GM12873 (cell line): ENCODE measurements around the gene FOXP1.

Experiments
- CTCF ChIP-seq: IDR thresholded peaks from 2 replicates; pipeline ENCODE4 v1.5.1; 2012; ENCODE audit warnings: low read depth, mild to moderate bottlenecking, moderate library complexity, low read length, control low read depth; ENCODE audit not compliant: insufficient read depth; ENCODE audit errors: missing control alignments

FOXP1 gene

GRCh38 chr3:71215351-71215750 lies 368.2 kb downstream of the FOXP1 start:
- TF ChIP-seq CTCF = no peak

- TF ChIP-seq CTCF = no peak
These were observed 368.7 kb downstream of the FOXP1 start for GRCh38 chr3:71214797-71215196.

DNA sequence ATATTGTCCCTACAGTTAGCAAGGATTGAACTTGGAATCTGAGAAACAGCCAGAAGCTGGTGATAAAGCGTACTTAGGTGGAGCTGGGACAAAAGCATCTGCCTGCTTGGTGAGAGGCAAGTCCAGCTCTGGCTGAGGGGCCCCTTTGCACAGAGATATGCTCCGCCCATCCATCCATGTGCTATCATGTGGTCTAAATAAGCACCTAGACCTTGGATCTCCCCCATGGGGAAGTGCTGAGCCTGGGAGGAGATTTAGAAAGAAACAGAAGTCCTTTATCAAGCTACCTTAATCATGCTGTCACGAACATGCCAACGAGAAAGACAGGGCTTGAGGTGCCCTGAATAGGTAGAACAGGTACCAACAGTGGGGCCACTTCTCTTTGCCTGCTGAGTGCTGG lies 369.5 kb downstream of the FOXP1 start:
- no peak for TF ChIP-seq CTCF

- no peak for TF ChIP-seq CTCF
These were observed 372.4 kb downstream of the FOXP1 start for GRCh38 chr3:71211083-71211482.

GRCh38 chr3:71210257-71211007 lies 373.1 kb downstream of the FOXP1 start:
- TF ChIP-seq CTCF = no peak

- TF ChIP-seq CTCF = no peak
These were observed 375.1 kb downstream of the FOXP1 start for GRCh38 chr3:71208211-71209095.

DNA sequence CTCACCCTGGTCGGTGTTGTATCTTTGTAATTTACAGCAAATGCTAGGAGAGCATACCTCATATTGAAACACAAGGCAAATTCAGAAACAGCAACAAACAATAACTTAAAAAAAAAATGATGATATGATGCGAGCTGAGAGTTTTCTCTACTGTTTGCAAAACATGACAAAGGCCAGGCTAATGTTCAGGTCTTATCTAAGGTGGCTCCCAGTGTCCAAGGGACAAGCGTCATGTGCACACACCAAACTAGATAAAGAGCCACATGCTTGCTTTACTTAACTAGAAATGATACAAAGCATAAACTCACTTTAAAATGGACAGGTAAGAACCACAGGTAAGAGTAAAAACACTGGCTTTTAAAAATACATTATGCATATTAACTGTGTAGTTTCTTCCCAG lies 375.9 kb downstream of the FOXP1 start:
- TF ChIP-seq CTCF = no peak
